Spleen (tissue), 7 donors: ENCODE measurements around the gene ME2.

Experiments
- CTCF ChIP-seq, 11 experiments: fragments of 200-600 bp in 7 of 11; fragments of 450-650 bp in 4 of 11; sonication (generic) in 4 of 11; IDR thresholded peaks in 8 of 11; conservative IDR thresholded peaks in 3 of 11; 1 replicate in 7 of 11; 2 replicates in 4 of 11; pipeline versions ENCODE4 v1.4.0 to v1.8.0; 2016 to 2021; ENCODE audit warnings: antibody characterized with exemption in 11 of 11, inconsistent platforms in 4 of 11, mild to moderate bottlenecking in 1 of 11
- POLR2A ChIP-seq, 3 donors: fragments of 450-650 bp; IDR thresholded peaks; one replicate each; pipeline ENCODE4 v1.5.1; 2017; ENCODE audit warnings: antibody characterized with exemption in 3 of 3, mild to moderate bottlenecking in 1 of 3
- donor health status: DM: no; HTN: no; CAD: no; lungs with moderate emphysema.
- donor health status: DM: no; HTN: no; CAD: no.
- donor health status: DM: no; HTN: no; CAD: no.

GRCh38 chr18:50859793-50860555 is 18.9 kb upstream of the ME2 start:
- no peak for TF ChIP-seq CTCF (IDR thresholded peaks at IDR 0.05 in 8 of 11, conservative IDR thresholded peaks at IDR 0.05 in 3 of 11)
- TF ChIP-seq POLR2A (IDR thresholded peaks at IDR 0.05) = no peak
